Activated naive CD8-positive, alpha-beta T cell treated with anti-CD3 and anti-CD28 coated beads, Interleukin-2, amount 50 U/mL, for 24 hours (primary cell): Measurements from ENCODE around the gene MVD.
A peak's percentile ranks its signal among the peaks of the same experiment; 100 is the strongest.
"Not testable (repeated sequence)": the region's sequence is repeated elsewhere in the genome, so short reads cannot be mapped to it uniquely, and the experiment has no call there.

ENCODE experiments used
- ATAC-seq: fragments of 150-1000 bp; cut with Tn5 transposase; one replicate; pipeline ENCODE4 v1.10.0; 2021
- DNase-seq: peaks from one replicate; pipeline ENCODE4 v3.0.0; 2021
- H3K27ac Mint-ChIP-seq: one replicate; pipeline ENCODE4 v1.8.0; 2021; ENCODE audit warnings: mild to moderate bottlenecking, mixed read lengths
- H3K27me3 Mint-ChIP-seq: one replicate; pipeline ENCODE4 v1.8.0; 2021; ENCODE audit warnings: mixed read lengths
- H3K36me3 Mint-ChIP-seq: one replicate; pipeline ENCODE4 v1.8.0; 2021; ENCODE audit warnings: low read depth, mixed read lengths
- H3K4me1 Mint-ChIP-seq: one replicate; pipeline ENCODE4 v1.8.0; 2021; ENCODE audit warnings: mixed read lengths
- H3K4me3 Mint-ChIP-seq: one replicate; pipeline ENCODE4 v1.8.0; 2021; ENCODE audit warnings: mild to moderate bottlenecking, moderate library complexity, mixed read lengths
- H3K9me3 Mint-ChIP-seq: one replicate; pipeline ENCODE4 v1.8.0; 2021; ENCODE audit warnings: mixed read lengths

Gene MVD

DNA sequence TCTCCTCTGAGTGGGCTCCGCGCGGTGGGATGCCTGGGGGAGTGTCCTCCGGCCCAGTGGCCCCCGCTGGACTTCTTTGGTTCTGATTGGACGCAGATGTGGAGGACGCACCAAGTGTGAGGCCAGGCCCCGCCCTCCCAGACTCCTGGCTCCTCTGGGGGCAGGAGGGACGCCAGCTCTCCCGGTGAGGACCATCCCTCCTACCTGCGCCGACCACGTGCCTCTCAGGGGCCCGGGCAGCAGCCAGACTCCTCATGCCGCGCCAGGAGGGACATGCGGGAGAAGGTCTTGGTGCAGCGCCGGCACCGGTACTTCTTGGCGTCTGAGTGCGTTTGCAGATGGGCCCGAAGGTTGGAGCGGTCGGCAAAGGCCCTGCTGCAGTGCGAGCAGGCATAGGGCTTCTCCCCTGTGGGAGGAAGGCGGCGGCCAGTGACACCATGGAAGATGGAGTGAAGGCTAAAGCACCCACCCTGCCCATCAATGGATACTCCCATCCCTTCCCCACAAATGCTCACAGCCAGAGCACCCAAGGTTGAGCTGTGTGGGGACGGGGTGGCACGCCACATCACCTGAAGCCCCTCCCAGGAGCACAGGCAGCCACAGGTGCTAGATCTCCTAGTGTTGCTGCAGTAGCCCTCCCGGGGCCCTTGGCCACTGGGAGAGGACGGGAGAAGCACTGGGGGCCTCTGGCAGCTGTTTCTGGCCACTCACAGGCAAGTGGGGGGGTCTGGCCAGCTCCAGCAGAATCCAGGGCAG lies 15.5 kb upstream of the MVD start:
- Mint-ChIP-seq H3K27ac (no peak overlapping the region), H3K4me3 (no peak overlapping the region), H3K9me3 (no peaks in the 10 kb centered on the region), H3K4me1 (peaks cover 21% of the 10 kb centered on the region), H3K36me3 (no peaks in the 10 kb centered on the region), H3K27me3 (no peaks in the 10 kb centered on the region)
- no peak for ATAC-seq
- no peak for DNase-seq

DNA sequence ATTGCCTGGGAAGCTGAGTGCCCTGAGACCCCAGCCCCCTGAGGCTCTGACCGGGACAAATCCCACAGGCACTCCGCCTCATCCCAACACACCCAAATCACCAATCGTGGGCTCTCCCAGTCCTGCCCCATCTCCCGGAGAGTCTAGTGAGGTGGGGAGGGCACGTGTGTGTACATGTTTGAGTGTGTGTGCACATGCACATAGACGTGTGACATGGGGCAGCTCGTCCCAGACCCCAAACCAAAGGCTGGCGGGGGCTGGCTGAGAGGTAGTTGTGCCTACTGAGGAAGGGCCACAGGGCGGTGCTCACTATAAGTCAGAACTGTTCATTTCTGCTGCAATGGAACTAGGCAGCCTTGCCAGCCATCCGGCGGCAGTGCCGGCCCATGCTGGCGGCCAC lies 14.8 kb upstream of the MVD start:
- Mint-ChIP-seq H3K36me3 (no peaks in the 10 kb centered on the region), H3K4me3 (no peak overlapping the region), H3K27ac (no peak overlapping the region), H3K9me3 (no peaks in the 10 kb centered on the region), H3K4me1 (peaks cover 19% of the 10 kb centered on the region), H3K27me3 (no peaks in the 10 kb centered on the region)
- DNase-seq = no peak
- ATAC-seq = no peak

DNA sequence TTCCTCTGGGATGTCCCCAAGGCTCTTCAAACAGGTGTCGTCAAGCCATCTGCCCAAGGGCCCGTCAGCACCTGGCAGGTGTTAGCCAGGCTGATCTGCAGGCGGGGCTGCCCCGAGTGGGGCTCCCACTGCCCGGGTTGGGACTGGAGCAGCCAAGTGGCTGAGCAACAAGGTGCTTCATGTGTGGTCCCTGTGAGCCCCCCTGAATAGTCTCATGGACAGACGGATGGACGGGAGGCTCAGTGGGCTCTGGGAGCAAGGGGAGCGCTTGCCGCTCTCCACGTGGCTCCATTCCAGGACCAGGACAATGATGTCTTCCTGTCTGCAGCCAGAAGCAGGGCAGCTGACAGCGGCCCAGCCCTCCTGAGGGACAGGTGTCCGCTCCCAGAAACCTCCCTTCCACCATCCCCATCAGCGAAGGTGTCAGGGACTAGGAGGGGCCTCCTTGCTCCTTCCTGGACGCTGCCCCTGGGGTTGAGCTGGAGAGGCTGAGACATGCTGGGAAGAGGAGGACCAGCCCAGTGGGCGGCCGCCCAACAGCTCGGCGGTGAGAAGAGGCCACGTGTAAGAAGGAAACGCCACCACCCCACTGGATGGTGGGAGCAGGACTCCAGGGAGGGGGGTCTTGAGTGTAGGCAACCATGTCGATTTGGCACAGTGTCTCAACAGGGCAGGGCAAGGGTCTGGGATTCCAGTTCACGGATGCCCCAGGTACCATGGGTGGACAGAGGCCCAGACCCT lies 13.8 kb upstream of the MVD start:
- Mint-ChIP-seq H3K27me3 (no peaks in the 10 kb centered on the region), H3K36me3 (no peaks in the 10 kb centered on the region), H3K9me3 (no peaks in the 10 kb centered on the region), H3K4me1 (peaks cover 10% of the 10 kb centered on the region), H3K4me3 (no peak overlapping the region), H3K27ac (no peak overlapping the region)
- no peak for ATAC-seq
- no peak for DNase-seq

DNA sequence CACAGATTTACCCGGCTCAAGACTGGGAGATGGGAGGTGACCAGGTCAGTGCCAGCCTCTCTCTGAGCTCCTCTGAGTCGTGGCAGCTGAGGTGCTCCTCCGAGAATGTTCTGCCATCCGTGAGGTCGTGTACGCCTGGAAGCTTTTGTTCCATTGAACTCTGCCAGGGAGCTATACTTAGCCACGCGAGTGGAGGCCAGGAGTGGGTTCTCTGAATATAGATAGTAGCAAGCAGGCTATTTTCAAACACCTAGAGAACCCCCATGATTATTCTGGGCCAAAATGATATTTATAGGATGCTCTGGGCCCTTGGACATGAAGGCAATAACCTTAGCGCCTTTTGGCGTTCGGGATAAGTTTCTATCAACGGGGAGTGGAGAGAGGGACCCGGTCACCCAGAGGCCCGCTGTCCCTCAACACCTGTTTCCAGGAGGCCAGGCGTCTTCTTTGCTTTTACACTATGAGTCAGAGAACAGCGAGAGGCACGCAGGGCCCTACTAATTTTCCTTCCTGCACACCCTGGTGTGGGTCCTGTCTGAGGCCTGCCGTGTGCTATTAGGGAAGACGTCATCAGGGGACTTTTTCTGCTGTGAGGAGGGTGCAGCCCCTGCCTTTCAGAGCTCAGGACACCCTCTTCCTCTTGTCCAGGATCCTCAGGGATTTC lies 11.0 kb upstream of the MVD start:
- Mint-ChIP-seq H3K4me3 (no peak overlapping the region), H3K9me3 (no peaks in the 10 kb centered on the region), H3K4me1 (no peaks in the 10 kb centered on the region), H3K27ac (no peak overlapping the region), H3K36me3 (no peaks in the 10 kb centered on the region), H3K27me3 (no peaks in the 10 kb centered on the region)
- ATAC-seq (no peak), DNase-seq (no peak)

DNA sequence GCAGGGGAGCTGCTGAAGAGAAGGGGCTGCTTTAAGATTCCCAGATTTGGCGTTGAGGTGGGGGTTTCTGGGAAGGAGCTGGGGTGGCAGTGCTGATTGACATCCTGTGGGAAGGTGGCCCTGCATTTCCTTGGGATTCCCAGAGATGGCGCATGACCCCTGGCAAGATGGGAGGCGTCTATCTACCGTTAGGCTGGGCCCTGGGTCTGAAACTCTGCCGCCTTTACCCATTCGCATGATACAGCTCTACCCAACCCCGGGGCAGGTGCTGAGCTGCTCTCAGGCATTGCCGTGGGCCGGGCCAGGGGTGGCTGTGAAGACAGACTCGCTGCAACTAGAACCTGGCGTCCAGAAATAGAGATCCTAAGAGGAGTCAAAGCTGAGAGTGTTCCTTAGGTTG lies 9.9 kb upstream of the MVD start:
- Mint-ChIP-seq H3K36me3 (peaks cover 5% of the 10 kb centered on the region), H3K4me1 (no peaks in the 10 kb centered on the region), H3K4me3 (no peak overlapping the region), H3K27me3 (no peaks in the 10 kb centered on the region), H3K27ac (no peak overlapping the region), H3K9me3 (no peaks in the 10 kb centered on the region)
- no peak for ATAC-seq
- no peak for DNase-seq

DNA sequence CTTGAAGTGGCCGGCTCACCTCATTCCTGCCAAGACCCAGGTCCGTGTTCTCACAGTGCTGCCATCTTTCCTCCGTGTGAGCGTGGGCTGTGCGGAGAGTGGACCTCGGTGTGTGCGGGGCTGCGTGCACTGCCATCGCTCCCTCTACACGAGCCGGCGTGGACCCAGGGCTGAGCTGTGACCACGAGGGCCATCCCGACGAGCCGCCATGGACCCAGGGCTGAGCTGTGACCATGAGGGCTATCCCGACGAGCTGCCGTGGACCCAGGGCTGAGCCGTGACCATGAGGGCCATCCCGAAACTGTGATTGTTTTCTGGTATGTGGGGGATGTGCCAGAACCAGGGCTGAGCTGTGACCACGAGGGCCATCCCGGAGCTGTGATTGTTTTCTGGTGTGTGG lies 8.9 kb upstream of the MVD start:
- no peak overlapping the region for H3K4me3 Mint-ChIP-seq
- H3K27ac Mint-ChIP-seq = no peak overlapping the region
- H3K36me3 Mint-ChIP-seq = peaks cover 7% of the 10 kb centered on the region

DNA sequence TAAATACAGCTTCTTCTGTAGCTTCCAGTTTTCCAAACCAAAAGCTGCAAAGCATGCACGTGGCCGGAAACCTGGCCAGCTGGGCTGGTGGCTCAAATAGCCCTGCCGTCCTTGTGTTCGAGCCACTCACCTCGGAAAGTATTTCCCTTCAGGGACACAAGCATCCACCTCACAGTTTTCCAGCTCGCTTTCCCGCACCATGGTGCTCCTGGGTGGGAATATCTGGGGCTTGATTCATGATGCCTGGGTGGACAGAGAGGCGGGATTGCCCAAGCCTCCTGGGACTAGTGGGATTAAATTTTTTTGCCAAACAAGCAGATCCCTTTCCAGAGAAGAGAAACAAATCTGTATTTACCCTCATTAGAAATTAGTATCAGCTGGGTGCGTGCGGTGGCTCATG lies 7.1 kb upstream of the MVD start:
- peaks cover 7% of the 10 kb centered on the region for H3K36me3 Mint-ChIP-seq
- no peaks in the 10 kb centered on the region for H3K9me3 Mint-ChIP-seq
- no peak overlapping the region for H3K4me3 Mint-ChIP-seq
- ATAC-seq (no peak), DNase-seq (no peak)
- no peak overlapping the region for H3K27ac Mint-ChIP-seq
- H3K27me3 Mint-ChIP-seq = no peaks in the 10 kb centered on the region
- no peaks in the 10 kb centered on the region for H3K4me1 Mint-ChIP-seq

More for the DNA sequence above, 8.9 kb upstream of the MVD start:
- no peak for DNase-seq
- no peaks in the 10 kb centered on the region for H3K4me1 Mint-ChIP-seq
- H3K27me3 Mint-ChIP-seq = no peaks in the 10 kb centered on the region
- H3K9me3 Mint-ChIP-seq = no peaks in the 10 kb centered on the region
- ATAC-seq = no peak

DNA sequence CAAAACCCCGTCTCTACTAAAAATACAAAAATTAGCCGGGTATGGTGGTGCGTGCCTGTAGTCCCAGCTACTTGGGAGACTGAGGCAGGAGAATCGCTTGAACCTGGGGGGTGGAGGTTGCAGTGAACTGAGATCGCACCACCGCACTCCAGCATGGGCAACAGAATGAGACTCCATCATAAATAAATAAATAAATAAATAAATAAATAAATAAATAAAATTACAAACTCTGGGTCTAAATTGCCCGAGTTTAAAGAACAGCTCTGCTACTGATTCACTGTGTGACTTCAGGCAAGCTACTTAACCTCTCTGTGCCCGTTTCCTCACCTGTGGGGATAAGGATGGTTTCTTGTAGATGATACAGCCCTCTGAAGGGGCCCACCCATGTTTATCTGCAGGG lies 6.6 kb upstream of the MVD start:
- ATAC-seq, H3K27me3 Mint-ChIP-seq, H3K9me3 Mint-ChIP-seq: not testable (repeated sequence)

DNA sequence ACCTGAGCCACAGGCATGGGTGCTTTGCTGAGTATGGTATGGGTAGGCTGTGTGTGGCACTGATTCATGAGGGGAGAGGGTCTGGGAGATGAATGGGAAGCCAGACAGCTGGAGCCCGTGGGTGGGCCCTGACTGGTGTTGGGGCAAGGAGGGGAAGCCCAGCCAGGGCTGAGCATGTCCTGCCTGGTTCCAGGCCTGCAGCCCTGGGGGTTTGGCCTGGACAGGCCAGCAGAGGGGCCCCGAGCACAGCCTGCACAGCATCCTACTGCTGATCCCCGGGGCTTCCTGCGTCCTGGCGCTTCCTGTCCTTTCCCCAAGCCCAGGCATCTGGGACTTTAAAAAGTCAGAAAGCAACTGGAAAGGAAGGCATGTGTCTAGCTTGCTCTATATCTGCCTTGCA lies 4.6 kb upstream of the MVD start:
- H3K27ac Mint-ChIP-seq = no peak overlapping the region
- no peak for DNase-seq

More for the DNA sequence above, 6.6 kb upstream of the MVD start:
- H3K36me3 Mint-ChIP-seq, DNase-seq, H3K27ac Mint-ChIP-seq, H3K4me1 Mint-ChIP-seq, H3K4me3 Mint-ChIP-seq: not testable (repeated sequence)

DNA sequence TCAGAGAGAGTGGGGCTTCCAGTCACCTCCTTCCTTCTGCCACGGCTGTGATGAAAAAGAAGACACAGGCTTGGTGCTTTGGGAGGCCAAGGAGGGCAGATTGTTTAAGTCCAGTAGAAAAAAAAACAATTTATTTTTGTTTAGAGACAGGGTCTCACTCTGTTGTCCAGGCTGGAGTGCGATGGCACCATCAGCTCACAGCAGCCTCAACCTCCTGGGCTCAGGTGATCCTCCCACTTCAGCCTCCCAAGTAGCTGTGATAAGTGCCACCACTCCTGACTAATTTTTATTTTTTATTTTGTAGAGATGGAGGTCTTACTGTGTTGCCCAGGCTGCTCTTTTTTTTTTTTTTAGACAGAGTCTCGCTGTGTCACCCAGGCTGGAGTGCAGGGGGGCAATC lies 2.7 kb upstream of the MVD start:
- Mint-ChIP-seq H3K4me3 (no peak overlapping the region), H3K9me3 (no peaks in the 10 kb centered on the region), H3K27ac (no peak overlapping the region), H3K4me1 (peaks cover 17% of the 10 kb centered on the region), H3K27me3 (no peaks in the 10 kb centered on the region), H3K36me3 (peaks cover 7% of the 10 kb centered on the region)
- DNase-seq = no peak
- no peak for ATAC-seq

More for the DNA sequence above, 4.6 kb upstream of the MVD start:
- Mint-ChIP-seq H3K36me3 (peaks cover 7% of the 10 kb centered on the region), H3K4me3 (no peak overlapping the region), H3K9me3 (no peaks in the 10 kb centered on the region), H3K27me3 (no peaks in the 10 kb centered on the region), H3K4me1 (peaks cover 6% of the 10 kb centered on the region)
- ATAC-seq = no peak

DNA sequence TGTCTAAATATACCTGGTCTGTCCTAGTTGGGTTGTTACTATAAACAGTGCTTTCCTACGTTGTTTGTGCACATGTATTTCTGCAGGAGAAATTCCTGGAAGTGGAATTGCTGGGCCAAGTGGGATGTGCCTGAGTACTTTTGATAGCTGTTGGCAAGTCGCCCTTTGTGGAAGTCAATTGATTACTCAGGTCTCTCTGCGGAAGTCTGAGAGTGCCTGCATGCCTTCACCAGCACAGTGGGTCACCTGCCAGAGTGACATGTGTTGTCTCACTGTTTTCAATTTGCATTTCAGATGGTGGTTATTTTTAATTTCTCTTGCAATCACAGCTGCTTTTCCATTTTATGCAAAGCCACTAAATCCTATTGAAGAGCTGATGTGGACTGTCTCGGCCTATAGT lies 2.3 kb upstream of the MVD start:
- no peak overlapping the region for H3K27ac Mint-ChIP-seq
- H3K4me1 Mint-ChIP-seq = peaks cover 17% of the 10 kb centered on the region
- H3K9me3 Mint-ChIP-seq = no peaks in the 10 kb centered on the region
- H3K36me3 Mint-ChIP-seq = peaks cover 7% of the 10 kb centered on the region
- ATAC-seq (no peak), DNase-seq (no peak)
- no peaks in the 10 kb centered on the region for H3K27me3 Mint-ChIP-seq
- H3K4me3 Mint-ChIP-seq = peak overlapping the region; percentile 48

DNA sequence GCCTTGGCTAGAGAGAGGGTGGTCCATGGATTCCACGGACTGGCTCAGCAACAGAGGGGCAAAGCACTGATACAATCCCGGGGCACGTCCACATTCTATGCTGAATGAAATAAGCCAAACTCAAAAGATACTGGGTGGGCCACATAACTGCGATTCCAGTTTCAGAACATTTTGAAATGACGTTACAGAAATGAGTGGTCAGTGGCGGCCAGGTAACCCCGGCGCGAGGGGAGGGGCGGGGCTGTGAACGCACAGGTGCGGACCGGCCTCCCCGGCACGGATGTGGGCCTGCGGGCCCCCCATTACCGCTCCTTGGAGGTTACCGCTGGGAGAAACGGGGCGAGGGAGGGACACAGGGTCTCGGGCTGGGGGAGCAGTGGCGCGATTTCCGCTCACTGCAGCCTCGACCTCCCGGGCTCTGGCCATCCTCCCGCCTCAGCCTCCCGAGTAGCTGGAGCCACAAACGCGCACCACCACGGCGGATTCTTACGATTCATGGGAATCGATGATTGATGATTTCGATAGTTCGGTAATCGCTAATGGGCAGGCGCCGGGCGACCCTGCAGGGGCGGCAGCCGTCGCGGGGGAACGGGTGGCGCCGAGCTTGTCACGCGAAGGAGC lies 559 bp downstream of the MVD start:
- H3K27ac Mint-ChIP-seq = peak overlapping the region; percentile 70
- no peak for ATAC-seq
- H3K9me3 Mint-ChIP-seq = no peaks in the 10 kb centered on the region
- DNase-seq = no peak
- H3K27me3 Mint-ChIP-seq = no peaks in the 10 kb centered on the region
- H3K4me1 Mint-ChIP-seq = peaks cover 17% of the 10 kb centered on the region
- peak overlapping the region; percentile 88 for H3K4me3 Mint-ChIP-seq
- H3K36me3 Mint-ChIP-seq = no peaks in the 10 kb centered on the region

DNA sequence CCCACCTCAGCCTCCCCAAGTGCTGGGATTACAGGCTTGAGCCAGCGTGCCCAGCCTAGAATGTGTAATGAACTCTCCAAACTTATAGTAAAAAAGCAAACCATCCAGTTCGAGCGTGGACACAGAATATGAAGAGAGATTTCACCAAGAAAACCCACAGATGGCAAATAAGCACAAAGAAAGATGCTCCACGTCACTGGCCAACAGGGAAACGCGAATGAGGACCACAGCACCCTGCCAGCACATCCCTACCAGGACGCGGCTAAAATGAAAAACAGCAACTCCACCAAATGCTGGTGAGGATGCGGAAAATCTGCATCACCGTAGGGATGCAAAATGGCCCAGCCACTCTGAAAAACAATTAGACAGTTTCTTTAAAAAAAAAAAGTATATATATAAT lies 1.4 kb downstream of the MVD start:
- Mint-ChIP-seq H3K27ac (peak overlapping the region; percentile 22), H3K36me3 (no peaks in the 10 kb centered on the region), H3K4me1 (peaks cover 17% of the 10 kb centered on the region), H3K27me3 (no peaks in the 10 kb centered on the region), H3K4me3 (peak overlapping the region; percentile 59), H3K9me3 (no peaks in the 10 kb centered on the region)
- ATAC-seq (no peak), DNase-seq (no peak)

DNA sequence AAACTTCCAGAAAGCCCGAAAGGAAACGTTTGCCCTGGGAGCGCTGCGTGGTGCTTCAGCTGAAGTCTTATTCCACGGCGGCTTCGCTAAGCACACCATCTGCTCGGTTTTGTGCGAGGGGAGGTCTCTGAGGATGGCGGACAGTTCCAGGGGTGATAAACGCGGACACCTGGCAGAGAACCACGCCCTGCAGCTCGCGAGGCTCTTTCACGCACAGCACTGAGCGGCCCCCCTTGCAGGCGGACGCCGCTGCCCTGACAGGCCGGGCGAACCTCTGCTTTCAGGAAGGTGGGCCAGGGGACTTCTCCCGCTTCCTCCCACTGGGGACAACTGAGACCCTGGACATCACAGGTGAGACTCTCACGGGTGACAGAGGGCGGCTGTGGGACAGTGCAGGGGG lies 3.7 kb downstream of the MVD start:
- no peaks in the 10 kb centered on the region for H3K9me3 Mint-ChIP-seq
- no peak for DNase-seq
- H3K27ac Mint-ChIP-seq = no peak overlapping the region

DNA sequence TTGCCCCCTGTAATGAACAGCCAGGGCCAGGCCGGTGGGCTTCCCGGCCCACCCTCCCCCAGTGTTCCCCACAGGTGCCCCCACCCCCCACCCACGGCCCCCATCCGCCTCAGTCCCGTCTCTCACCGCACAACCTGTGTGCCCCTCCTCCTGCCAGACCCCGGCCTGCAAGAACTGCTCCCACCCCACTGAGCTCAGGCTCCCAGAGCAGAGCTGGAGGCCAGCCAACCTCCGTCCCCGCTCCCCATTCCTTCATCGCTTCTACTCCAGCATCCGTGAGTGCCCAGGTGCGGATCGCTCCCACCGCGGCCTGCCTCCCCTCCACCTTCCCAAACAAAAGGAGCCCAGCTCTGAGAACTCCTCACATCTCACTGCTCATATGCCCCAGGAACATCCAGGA lies 4.2 kb downstream of the MVD start:
- H3K36me3 Mint-ChIP-seq = peaks cover 3% of the 10 kb centered on the region

More for the DNA sequence above, 3.7 kb downstream of the MVD start:
- peaks cover 3% of the 10 kb centered on the region for H3K36me3 Mint-ChIP-seq
- no peak for ATAC-seq
- H3K27me3 Mint-ChIP-seq = no peaks in the 10 kb centered on the region
- peaks cover 16% of the 10 kb centered on the region for H3K4me1 Mint-ChIP-seq
- H3K4me3 Mint-ChIP-seq = no peak overlapping the region

More for the DNA sequence above, 4.2 kb downstream of the MVD start:
- H3K4me3 Mint-ChIP-seq = no peak overlapping the region
- H3K4me1 Mint-ChIP-seq = peaks cover 13% of the 10 kb centered on the region
- no peaks in the 10 kb centered on the region for H3K27me3 Mint-ChIP-seq
- ATAC-seq (no peak), DNase-seq (no peak)
- H3K9me3 Mint-ChIP-seq = no peaks in the 10 kb centered on the region
- H3K27ac Mint-ChIP-seq = no peak overlapping the region
